Neural cell (in vitro differentiated cells): Measurements from ENCODE around the gene SLC30A7. TPM values are rescaled to one million over a fixed set of nuclear protein-coding genes. Genes with fewer than 3 reads are reported as not detected.
"Not testable (repeated sequence)": the region's sequence is repeated elsewhere in the genome, so short reads cannot be mapped to it uniquely, and the experiment has no call there.

Source experiments
- H2AFZ ChIP-seq: fragments of 200-600, 300-800 bp; sonication (generic), shearing (Covaris generic); 2 replicates; pipeline ENCODE4 v1.6.0; 2014; ENCODE audit warnings: low read depth, mild to moderate bottlenecking, antibody characterized with exemption, low read length, moderate library complexity
- H3F3A ChIP-seq: fragments of 200-600 bp; shearing (Covaris generic); 2 replicates; pipeline ENCODE4 v1.6.1; 2016; ENCODE audit warnings: mild to moderate bottlenecking, moderate library complexity, mixed read lengths, antibody characterized with exemption, low read length; ENCODE audit not compliant: insufficient read depth, poor library complexity, severe bottlenecking
- H3K27ac ChIP-seq: fragments of 200-600, 300-800 bp; sonication (generic), shearing (Covaris generic); 2 replicates; pipeline ENCODE4 v1.5.1; 2014; ENCODE audit warnings: mild to moderate bottlenecking, low read length, moderate library complexity
- H3K27me3 ChIP-seq: fragments of 300-800, 200-600 bp; sonication (generic), shearing (Covaris generic); 2 replicates; pipeline ENCODE4 v1.6.0; 2014; ENCODE audit warnings: mild to moderate bottlenecking, low read depth, low read length, moderate library complexity; ENCODE audit not compliant: insufficient read depth
- H3K36me3 ChIP-seq: fragments of 300-800, 200-600 bp; sonication (generic), shearing (Covaris generic); 2 replicates; pipeline ENCODE4 v1.5.1; 2014; ENCODE audit warnings: mild to moderate bottlenecking, antibody characterized with exemption, low read length, moderate library complexity; ENCODE audit not compliant: insufficient read depth
- H3K4me2 ChIP-seq: fragments of 300-800, 200-600 bp; sonication (generic), shearing (Covaris generic); 2 replicates; pipeline ENCODE4 v1.6.0; 2014; ENCODE audit warnings: mild to moderate bottlenecking, low read length
- H3K4me3 ChIP-seq: fragments of 300-800, 200-600 bp; sonication (generic), shearing (Covaris generic); 2 replicates; pipeline ENCODE4 v1.5.1; 2014; ENCODE audit warnings: mild to moderate bottlenecking, low read length, moderate library complexity
- H3K79me2 ChIP-seq: fragments of 200-600 bp; shearing (Covaris generic); replicated peaks from 2 replicates; pipeline ENCODE4 v1.6.0; 2014; ENCODE audit warnings: mild to moderate bottlenecking, low read length, moderate library complexity; ENCODE audit not compliant: insufficient read depth
- H3K9ac ChIP-seq: fragments of 300-800, 200-600 bp; sonication (generic), shearing (Covaris generic); 2 replicates; pipeline ENCODE4 v1.6.1; 2016; ENCODE audit warnings: mild to moderate bottlenecking, low read length, mixed read lengths
- H3K9me2 ChIP-seq: fragments of 200-600 bp; shearing (Covaris generic); 2 replicates; pipeline ENCODE4 v1.6.1; 2016; ENCODE audit warnings: mild to moderate bottlenecking, low read length, mixed read lengths; ENCODE audit not compliant: insufficient read depth
- H3K9me3 ChIP-seq: fragments of 200-600, 300-800 bp; sonication (generic), shearing (Covaris generic); 2 replicates; pipeline ENCODE4 v1.6.1; 2016; ENCODE audit warnings: mild to moderate bottlenecking, mixed run types, low read length, moderate library complexity, mixed read lengths
- H4K20me1 ChIP-seq: fragments of 200-600 bp; shearing (Covaris generic); 2 replicates; pipeline ENCODE4 v1.6.1; 2016; ENCODE audit warnings: mild to moderate bottlenecking, mixed run types; ENCODE audit not compliant: insufficient read depth
- EP300 ChIP-seq: fragments of 450-650 bp; conservative IDR thresholded peaks from 2 replicates; pipeline ENCODE4 v1.6.1; 2014; ENCODE audit warnings: antibody characterized with exemption, mild to moderate bottlenecking, moderate library complexity; ENCODE audit not compliant: poor library complexity, severe bottlenecking
- EZH2 ChIP-seq: fragments of 200-600, 300-800 bp; shearing (Covaris generic), sonication (generic); IDR thresholded peaks from 2 replicates; pipeline ENCODE4 v1.6.1; 2014; ENCODE audit warnings: antibody characterized with exemption, low read length, borderline replicate concordance, mild to moderate bottlenecking; ENCODE audit not compliant: insufficient read depth, poor library complexity, severe bottlenecking
- MXI1 ChIP-seq: fragments of 450-650 bp; conservative IDR thresholded peaks from 2 replicates; pipeline ENCODE4 v1.6.1; 2014; ENCODE audit warnings: antibody characterized with exemption, mild to moderate bottlenecking; ENCODE audit not compliant: poor library complexity, severe bottlenecking
- POLR2AphosphoS5 ChIP-seq: IDR thresholded peaks from 2 replicates; pipeline ENCODE4 v1.6.1; 2012
- RAD21 ChIP-seq: fragments of 450-650 bp; conservative IDR thresholded peaks from 2 replicates; pipeline ENCODE4 v1.6.1; 2014; ENCODE audit warnings: antibody characterized with exemption, mild to moderate bottlenecking, moderate library complexity
- SMC3 ChIP-seq: fragments of 450-650 bp; conservative IDR thresholded peaks from 2 replicates; pipeline ENCODE4 v1.6.1; 2014; ENCODE audit warnings: antibody characterized with exemption, mild to moderate bottlenecking, moderate library complexity; ENCODE audit not compliant: poor library complexity
- TAF1 ChIP-seq: IDR thresholded peaks from 2 replicates; pipeline ENCODE4 v1.6.1; 2012; ENCODE audit warnings: low read depth
- polyA plus RNA-seq: library from polyadenylated mRNA; depleted of rRNA; stranded (reverse); fragments of >200 nt; gene quantifications from 2 replicates; pipeline ENCODE4 v1.2.3, GENCODE V29; 2014
- TF ChIP-seq, protein P1 (sequence below): IDR thresholded peaks from 2 replicates; pipeline ENCODE4 v1.6.1; 2012; ENCODE audit warnings: borderline replicate concordance
- TF ChIP-seq, protein P2 (sequence below): fragments of 450-650 bp; IDR thresholded peaks from 2 replicates; pipeline ENCODE4 v1.5.1; 2014; ENCODE audit warnings: antibody characterized with exemption, mild to moderate bottlenecking, moderate library complexity; ENCODE audit not compliant: poor library complexity, severe bottlenecking

Gene SLC30A7
- polyA plus RNA-seq, 1 donor from 2014 or later = 19.8 TPM

DNA sequence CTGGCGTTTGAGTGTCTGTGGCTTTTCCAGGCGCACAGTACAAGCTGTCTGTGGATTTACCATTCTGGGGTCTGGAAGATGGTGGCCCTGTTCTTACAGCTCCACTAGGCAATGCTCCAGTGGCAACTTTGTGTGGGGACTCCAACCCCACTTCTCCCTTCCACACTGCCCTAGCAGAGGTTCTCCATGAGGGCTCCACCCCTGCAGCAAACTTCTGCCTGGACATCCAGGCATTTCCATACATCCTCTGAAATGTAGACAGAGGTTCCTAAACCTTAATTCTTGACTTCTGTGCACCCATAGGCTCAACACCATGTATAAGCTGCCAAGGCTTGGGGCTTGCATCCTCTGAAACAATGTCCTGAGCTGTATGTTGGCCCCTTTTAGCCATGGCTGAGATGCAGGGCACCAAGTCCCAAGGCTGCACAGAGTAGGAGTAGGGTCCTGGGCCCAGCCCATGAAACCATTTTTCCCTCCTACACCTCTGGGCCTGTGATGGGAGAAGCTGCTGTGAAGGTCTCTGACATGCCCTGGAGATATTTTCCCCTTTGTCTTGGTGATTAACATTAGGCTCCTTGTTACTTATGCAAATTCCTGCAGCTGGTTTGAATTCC is 5.9 kb upstream of the SLC30A7 start:
- not testable (repeated sequence) for H3K4me2 ChIP-seq, H4K20me1 ChIP-seq, H3K36me3 ChIP-seq, H3K4me3 ChIP-seq, H3K27me3 ChIP-seq, H2AFZ ChIP-seq, H3F3A ChIP-seq, H3K27ac ChIP-seq, H3K9me2 ChIP-seq, H3K9me3 ChIP-seq, H3K9ac ChIP-seq
- peaks cover 16% of the 10 kb centered on the region for H3K79me2 ChIP-seq

DNA sequence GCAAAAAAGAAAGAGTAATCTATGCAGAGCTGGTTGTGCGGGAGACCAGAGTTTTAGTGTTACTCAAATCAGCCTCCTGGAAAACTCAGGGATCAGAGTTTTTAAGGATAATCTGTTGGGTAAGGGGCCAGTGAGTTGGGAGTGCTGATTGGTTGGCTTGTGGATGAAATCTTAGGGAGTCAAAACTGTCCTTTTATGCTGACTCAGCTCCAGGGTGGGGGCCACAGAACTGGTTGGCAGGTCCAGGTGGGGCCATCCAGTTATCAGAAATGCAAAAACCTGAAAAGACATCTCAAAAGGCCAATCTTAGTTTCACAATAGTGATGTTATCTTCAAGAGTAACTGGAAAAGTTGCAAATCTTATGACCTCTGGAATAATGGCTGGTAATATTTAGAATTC is 4.5 kb upstream of the SLC30A7 start:
- H3F3A ChIP-seq = peaks cover 5% of the 10 kb centered on the region
- no peaks in the 10 kb centered on the region for H3K36me3 ChIP-seq
- H3K9me3 ChIP-seq = no peaks in the 10 kb centered on the region
- H3K79me2 ChIP-seq = peaks cover 20% of the 10 kb centered on the region
- H3K27me3 ChIP-seq = no peaks in the 10 kb centered on the region
- H3K27ac ChIP-seq = no peak overlapping the region
- no peaks in the 10 kb centered on the region for H3K9me2 ChIP-seq
- no peak overlapping the region for H2AFZ ChIP-seq
- no peak overlapping the region for H3K9ac ChIP-seq
- no peak overlapping the region for H3K4me2 ChIP-seq
- H3K4me3 ChIP-seq = no peak overlapping the region
- no peak for TF ChIP-seq SMC3
- no peak for TF ChIP-seq EZH2
- TF ChIP-seq MXI1 = no peak
- no peak for TF ChIP-seq RAD21
- no peak for TF ChIP-seq POLR2AphosphoS5
- TF ChIP-seq, protein P1, sequence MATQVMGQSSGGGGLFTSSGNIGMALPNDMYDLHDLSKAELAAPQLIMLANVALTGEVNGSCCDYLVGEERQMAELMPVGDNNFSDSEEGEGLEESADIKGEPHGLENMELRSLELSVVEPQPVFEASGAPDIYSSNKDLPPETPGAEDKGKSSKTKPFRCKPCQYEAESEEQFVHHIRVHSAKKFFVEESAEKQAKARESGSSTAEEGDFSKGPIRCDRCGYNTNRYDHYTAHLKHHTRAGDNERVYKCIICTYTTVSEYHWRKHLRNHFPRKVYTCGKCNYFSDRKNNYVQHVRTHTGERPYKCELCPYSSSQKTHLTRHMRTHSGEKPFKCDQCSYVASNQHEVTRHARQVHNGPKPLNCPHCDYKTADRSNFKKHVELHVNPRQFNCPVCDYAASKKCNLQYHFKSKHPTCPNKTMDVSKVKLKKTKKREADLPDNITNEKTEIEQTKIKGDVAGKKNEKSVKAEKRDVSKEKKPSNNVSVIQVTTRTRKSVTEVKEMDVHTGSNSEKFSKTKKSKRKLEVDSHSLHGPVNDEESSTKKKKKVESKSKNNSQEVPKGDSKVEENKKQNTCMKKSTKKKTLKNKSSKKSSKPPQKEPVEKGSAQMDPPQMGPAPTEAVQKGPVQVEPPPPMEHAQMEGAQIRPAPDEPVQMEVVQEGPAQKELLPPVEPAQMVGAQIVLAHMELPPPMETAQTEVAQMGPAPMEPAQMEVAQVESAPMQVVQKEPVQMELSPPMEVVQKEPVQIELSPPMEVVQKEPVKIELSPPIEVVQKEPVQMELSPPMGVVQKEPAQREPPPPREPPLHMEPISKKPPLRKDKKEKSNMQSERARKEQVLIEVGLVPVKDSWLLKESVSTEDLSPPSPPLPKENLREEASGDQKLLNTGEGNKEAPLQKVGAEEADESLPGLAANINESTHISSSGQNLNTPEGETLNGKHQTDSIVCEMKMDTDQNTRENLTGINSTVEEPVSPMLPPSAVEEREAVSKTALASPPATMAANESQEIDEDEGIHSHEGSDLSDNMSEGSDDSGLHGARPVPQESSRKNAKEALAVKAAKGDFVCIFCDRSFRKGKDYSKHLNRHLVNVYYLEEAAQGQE = no peak
- no peak for TF ChIP-seq TAF1
- TF ChIP-seq, protein P2, sequence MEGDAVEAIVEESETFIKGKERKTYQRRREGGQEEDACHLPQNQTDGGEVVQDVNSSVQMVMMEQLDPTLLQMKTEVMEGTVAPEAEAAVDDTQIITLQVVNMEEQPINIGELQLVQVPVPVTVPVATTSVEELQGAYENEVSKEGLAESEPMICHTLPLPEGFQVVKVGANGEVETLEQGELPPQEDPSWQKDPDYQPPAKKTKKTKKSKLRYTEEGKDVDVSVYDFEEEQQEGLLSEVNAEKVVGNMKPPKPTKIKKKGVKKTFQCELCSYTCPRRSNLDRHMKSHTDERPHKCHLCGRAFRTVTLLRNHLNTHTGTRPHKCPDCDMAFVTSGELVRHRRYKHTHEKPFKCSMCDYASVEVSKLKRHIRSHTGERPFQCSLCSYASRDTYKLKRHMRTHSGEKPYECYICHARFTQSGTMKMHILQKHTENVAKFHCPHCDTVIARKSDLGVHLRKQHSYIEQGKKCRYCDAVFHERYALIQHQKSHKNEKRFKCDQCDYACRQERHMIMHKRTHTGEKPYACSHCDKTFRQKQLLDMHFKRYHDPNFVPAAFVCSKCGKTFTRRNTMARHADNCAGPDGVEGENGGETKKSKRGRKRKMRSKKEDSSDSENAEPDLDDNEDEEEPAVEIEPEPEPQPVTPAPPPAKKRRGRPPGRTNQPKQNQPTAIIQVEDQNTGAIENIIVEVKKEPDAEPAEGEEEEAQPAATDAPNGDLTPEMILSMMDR = no peak
- no peak for TF ChIP-seq EP300
- H4K20me1 ChIP-seq = no peaks in the 10 kb centered on the region

DNA sequence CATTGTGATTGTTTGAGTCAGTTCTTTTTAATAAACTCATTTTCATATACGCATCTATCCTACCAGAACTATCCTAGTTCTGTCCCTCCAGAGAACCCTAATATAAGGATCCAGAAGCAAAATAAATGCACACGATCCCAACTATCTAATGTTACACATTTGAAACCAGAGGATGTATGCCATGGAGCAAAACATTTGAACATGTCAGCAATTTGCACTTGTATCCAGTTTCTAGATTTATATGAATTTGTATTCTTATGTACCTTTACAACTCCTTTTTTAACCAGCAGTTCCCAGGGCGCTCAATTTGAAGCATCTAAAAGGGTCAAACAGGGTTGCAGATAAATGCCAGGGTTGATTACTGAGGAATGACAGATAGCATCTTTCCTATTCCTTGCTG is 3.3 kb upstream of the SLC30A7 start:
- Histone ChIP-seq H2AFZ (no peak overlapping the region), H3K4me3 (peak overlapping the region; percentile 86), H3F3A (peaks cover 5% of the 10 kb centered on the region), H3K27me3 (no peaks in the 10 kb centered on the region), H3K9me2 (no peaks in the 10 kb centered on the region), H3K9ac (no peak overlapping the region), H3K36me3 (no peaks in the 10 kb centered on the region), H4K20me1 (no peaks in the 10 kb centered on the region), H3K79me2 (peaks cover 32% of the 10 kb centered on the region), H3K4me2 (peak overlapping the region; percentile 83), H3K27ac (no peak overlapping the region), H3K9me3 (no peaks in the 10 kb centered on the region)
- TF ChIP-seq MXI1 = no peak
